Activated T-helper 1 cell treated with anti-CD3 and anti-CD28 coated beads, Interleukin-12 subunit alpha, Interleukin-12 subunit beta, Interleukin-2, Interleukin-4 antibody, amounts not matched to agents 30 ng/mL and 10 ng/mL and 1 ng/mL, durations not matched to agents 14 hours and 24 hours and 36 hours (primary cell): Measurements from ENCODE around the gene PTAFR. TPM values are rescaled to one million over a fixed set of nuclear protein-coding genes. Genes with fewer than 3 reads are reported as not detected.

Experiments used
- DNase-seq: peaks from one replicate; pipeline ENCODE4 v3.0.0; 2021; ENCODE audit warnings: low spot score
- H3K27ac Mint-ChIP-seq: one replicate; pipeline ENCODE4 v1.8.0; 2021; ENCODE audit warnings: mild to moderate bottlenecking, mixed read lengths
- H3K27me3 Mint-ChIP-seq: one replicate; pipeline ENCODE4 v1.8.0; 2022; ENCODE audit warnings: mild to moderate bottlenecking, moderate library complexity, mixed read lengths; ENCODE audit not compliant: insufficient read depth
- H3K36me3 Mint-ChIP-seq: one replicate; pipeline ENCODE4 v1.8.0; 2021; ENCODE audit warnings: low read depth, mixed read lengths
- H3K4me1 Mint-ChIP-seq: one replicate; pipeline ENCODE4 v1.8.0; 2021; ENCODE audit warnings: low read depth, mixed read lengths
- H3K4me3 Mint-ChIP-seq: one replicate; pipeline ENCODE4 v1.8.0; 2021; ENCODE audit warnings: mild to moderate bottlenecking, moderate library complexity, mixed read lengths
- H3K9me3 Mint-ChIP-seq: one replicate; pipeline ENCODE4 v1.8.0; 2021; ENCODE audit warnings: mixed read lengths
- intact Hi-C: fragments of 100-400 bp; cut with micrococcal nuclease; formaldehyde crosslinking; loops from one replicate; pipeline ENCODE4 v1.15.1; 2024
- total RNA-seq: library from RNA; stranded (reverse); gene quantifications from 2 replicates; pipeline ENCODE4 v1.2.3, GENCODE V29; 2022

The PTAFR gene, protein sequence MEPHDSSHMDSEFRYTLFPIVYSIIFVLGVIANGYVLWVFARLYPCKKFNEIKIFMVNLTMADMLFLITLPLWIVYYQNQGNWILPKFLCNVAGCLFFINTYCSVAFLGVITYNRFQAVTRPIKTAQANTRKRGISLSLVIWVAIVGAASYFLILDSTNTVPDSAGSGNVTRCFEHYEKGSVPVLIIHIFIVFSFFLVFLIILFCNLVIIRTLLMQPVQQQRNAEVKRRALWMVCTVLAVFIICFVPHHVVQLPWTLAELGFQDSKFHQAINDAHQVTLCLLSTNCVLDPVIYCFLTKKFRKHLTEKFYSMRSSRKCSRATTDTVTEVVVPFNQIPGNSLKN
- total RNA-seq = 0.24 and 0.62 TPM in 2 replicates

DNA sequence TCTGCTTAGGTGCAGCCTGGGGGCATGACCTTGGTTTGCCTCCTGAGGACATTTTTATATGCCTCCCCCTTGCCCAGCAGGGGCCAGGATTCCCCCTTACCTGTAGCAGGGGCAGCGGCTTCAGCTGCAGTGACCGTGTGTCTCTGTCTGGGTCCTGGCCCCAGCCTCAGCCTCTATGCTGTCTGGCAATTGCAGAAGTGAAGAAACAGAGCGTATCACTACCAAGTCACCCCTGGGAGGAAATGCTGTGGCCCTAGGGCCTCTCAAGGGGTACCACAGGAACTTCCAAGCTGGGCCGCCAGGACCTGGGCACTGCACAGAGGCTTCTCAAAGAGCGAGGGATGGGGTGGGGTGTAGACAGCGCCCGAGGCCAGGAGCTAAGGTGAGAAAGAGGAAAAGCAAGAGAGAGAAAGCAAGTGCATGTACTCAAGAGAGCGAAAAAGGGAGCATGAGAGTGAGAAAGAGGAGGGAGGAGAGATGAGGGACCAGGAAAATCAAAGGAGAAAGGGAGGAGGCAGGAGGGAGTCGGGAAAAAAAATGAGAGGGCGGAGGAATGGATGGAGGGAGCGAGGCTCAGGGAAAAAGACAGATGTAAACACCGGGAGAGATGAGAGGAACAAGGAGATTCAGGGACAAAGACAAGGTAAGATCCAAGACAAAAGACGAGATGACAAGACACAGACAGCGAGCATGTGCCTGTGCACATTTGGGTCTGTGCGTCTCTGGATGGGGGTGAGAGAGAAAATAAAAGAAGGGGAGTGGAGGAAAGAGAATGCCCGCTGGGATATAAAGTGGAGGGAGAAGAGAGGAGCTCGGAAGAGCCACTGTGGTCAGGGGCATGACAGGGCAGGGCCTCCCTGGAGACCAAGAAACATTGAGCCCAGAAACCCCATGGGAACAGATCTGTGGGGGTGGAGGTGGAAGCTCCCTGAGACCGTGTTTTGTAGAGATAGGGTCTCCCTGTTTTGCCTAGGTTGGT is at the start of gene PTAFR:
Gene PTAFR, minus strand, starts transcription at position 199 of the 979 bp plus-strand sequence. CDS start 25,669 bp downstream, outside the sequence.
- H3K36me3 Mint-ChIP-seq = peaks cover 2% of the 10 kb centered on the region
- H3K27me3 Mint-ChIP-seq = peaks cover 57% of the 10 kb centered on the region
- DNase-seq = no peak
- peaks cover 42% of the 10 kb centered on the region for H3K4me1 Mint-ChIP-seq
- no peaks in the 10 kb centered on the region for H3K9me3 Mint-ChIP-seq
- no peak within 1 kb of the TSS for H3K4me3 Mint-ChIP-seq
- intact Hi-C loops = no loop called here
- no peak within 1 kb of the TSS for H3K27ac Mint-ChIP-seq

DNA sequence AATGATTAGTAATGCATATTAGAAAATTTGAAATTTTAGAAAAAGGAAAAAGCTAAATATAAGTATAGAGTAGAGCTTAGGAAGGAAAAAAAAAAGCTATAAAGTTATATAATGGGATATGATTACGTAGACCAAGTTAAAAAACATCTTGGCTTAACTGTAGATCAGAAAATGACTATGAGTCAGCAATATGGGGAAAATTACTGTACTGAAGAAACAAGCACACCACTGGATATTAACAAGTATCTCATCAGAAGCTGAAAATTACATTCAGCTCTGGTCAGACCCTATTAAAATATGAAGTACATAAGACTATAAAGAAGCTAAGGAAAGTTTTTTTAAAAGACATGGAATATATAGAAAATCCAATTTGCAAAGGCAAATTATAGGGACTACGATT is 36.8 kb upstream of the PTAFR start:
- Mint-ChIP-seq H3K27ac (no peak overlapping the region), H3K9me3 (no peaks in the 10 kb centered on the region), H3K27me3 (no peaks in the 10 kb centered on the region), H3K36me3 (peaks cover 13% of the 10 kb centered on the region), H3K4me3 (no peak overlapping the region), H3K4me1 (peaks cover 11% of the 10 kb centered on the region)
- intact Hi-C loops = no loop called here
- no peak for DNase-seq

DNA sequence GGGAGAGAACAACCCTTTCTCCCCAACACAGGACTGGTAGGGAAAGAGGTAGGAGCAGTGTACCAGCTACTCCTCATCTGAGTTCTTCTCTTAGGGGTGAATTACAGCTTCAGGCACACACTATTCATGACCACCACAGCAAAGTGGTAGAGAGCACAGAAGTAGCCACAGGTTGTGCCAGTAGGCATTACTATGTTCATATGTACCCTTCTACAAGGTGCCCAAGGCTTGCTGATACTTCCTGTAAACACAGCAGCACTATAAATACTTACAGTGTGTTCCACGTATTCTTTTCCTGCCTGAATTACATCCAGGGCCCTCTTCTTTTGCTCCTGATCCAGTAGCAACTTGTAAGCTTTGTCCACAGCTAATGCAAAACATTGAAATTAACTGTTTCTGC is 33.2 kb upstream of the PTAFR start:
- Mint-ChIP-seq H3K27me3 (no peaks in the 10 kb centered on the region), H3K4me3 (no peak overlapping the region), H3K27ac (no peak overlapping the region), H3K4me1 (peaks cover 19% of the 10 kb centered on the region), H3K9me3 (no peaks in the 10 kb centered on the region), H3K36me3 (peaks cover 22% of the 10 kb centered on the region)
- intact Hi-C loops = loop anchor here (1.0 to 5.0 kb wide), 4 partner anchors 118 to 351 kb away; no protein-coding TSS in a partner anchor
- DNase-seq = no peak

DNA sequence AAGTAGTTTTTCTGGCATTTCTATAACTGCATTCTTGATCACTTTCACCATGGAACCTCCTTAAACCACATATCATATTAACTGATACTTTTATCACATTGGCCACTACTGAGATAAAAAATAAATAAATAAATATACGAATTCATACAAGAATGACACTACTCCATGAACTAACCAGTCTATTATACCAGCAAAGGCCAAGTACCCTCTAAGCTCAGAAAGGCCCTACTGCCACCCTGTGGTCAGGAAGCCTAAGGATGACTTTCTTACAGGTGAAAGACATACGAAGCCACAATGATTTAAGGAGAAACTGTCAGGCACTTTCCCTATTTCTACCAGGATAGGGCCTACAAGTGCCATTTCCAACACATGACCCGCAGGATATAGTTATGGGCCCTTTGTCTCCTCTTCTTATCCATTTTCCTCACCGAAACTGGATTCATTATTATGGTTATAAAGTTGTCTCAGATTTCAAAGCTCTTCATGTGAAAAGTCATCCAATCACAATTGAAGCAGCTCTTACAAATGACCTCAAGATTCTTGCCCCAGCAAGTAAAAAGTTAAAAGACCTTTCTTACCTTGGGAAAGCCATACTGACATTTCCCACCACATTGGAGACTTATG is 32.4 kb upstream of the PTAFR start:
- Mint-ChIP-seq H3K36me3 (peaks cover 29% of the 10 kb centered on the region), H3K4me1 (peaks cover 19% of the 10 kb centered on the region), H3K27me3 (no peaks in the 10 kb centered on the region)

DNA sequence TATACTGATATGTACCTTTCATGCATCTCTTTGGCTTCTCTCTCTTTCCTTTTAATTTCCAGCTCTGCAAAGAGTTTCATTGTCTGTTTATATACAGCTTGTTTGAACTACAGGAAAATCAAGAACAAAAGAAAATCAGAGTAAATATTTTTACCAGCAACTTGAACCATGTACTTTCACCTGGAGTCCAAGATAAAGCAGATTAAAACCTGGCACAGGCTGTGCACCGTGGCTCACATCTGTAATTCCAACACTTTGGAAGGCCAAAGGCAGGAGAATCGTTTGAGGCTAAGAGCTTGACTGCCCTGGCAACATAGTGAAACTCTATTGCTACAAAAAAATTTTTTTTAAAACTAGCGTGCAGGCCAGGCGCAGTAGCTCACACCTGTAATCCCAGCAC is 28.8 kb upstream of the PTAFR start:
- intact Hi-C loops = loop anchor here (5.0 kb wide), 2 partner anchors 213 to 263 kb away; no protein-coding TSS in a partner anchor
- H3K36me3 Mint-ChIP-seq = peaks cover 47% of the 10 kb centered on the region

More for the DNA sequence above, 32.4 kb upstream of the PTAFR start:
- H3K4me3 Mint-ChIP-seq = no peak overlapping the region
- peak; percentile 49 for DNase-seq
- no peak overlapping the region for H3K27ac Mint-ChIP-seq
- intact Hi-C loops = loop anchor here (1.0 to 5.0 kb wide), 4 partner anchors 118 to 350 kb away; no protein-coding TSS in a partner anchor
- H3K9me3 Mint-ChIP-seq = no peaks in the 10 kb centered on the region

DNA sequence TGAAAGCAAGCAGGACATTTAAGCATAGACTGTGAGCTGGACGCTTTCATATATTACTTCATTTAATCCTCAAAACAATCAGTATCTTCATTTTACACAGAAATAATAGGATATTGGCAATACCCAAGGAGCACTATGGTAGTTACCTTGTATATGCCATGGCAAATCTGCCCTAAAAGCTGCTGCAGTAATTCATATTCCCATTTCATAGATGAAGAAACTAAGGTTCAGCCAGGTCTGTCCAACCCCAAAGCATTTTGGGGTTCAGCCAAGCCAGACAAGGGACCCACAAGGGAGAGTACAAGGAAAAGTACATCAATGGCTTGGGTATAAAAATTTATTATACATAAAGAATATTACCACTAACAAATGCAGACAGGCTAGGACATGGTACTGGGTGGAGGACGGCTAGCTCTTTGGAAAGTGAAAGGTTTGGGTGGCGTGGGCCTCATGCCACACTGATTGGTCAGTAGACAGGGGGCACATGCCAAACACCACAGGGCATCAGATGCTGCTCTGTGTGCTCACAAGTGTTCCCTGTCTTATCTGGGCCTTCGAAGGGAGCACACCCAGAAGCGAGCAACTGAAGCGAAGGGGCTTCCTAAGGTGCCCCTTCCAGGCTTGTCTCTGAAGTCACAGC is 23.9 kb upstream of the PTAFR start:
- no peaks in the 10 kb centered on the region for H3K27me3 Mint-ChIP-seq

More for the DNA sequence above, 28.8 kb upstream of the PTAFR start:
- H3K4me3 Mint-ChIP-seq = no peak overlapping the region
- no peak for DNase-seq
- H3K27me3 Mint-ChIP-seq = no peaks in the 10 kb centered on the region
- peaks cover 37% of the 10 kb centered on the region for H3K4me1 Mint-ChIP-seq
- H3K27ac Mint-ChIP-seq = no peak overlapping the region
- no peaks in the 10 kb centered on the region for H3K9me3 Mint-ChIP-seq

DNA sequence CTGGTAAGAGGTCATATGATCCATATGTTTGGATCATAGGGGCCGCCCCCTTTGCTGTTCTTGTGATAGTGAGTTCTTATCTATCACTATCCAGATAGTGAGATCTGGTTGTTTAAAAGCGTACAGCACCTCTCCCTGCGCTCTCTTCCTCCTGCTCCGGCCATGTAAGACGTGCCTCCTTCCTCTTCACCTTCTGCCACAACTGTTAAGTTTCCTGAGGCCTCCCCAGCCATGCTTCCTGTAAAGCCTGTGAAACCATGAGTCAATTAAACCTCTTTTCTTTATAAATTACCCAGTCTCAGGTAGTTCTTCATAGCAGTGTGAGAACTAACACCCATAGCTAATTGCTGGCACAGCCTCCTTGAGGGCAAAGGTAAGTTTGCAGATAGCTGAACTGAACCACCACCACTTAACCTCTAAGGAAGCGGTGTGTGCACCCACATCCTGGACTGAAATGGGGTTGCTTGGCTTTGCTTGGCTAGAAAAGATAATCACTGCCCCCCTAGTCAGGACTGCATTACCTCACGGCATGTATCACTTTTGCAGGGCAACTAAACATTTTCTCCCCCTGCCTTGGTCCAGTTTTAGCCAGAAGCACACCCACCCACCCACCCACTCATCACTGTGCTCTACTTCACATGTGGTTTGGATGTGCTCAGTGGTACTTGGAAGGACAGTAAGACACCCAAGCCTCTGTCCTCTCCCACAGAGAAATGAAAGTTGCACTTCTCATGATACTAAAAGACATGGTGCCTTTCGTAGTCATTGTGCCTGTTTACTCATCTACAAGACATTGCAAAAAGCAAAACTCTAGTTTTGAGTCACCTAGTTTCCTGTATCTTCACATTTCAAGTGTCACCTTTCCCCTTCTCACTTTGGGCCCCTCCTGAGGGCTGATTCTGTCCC is 23.1 kb upstream of the PTAFR start:
- intact Hi-C loops = loop anchor here (1.0 to 2.0 kb wide), 8 partner anchors 30 to 309 kb away; partner anchors contain the start of genes ATP5IF1 and EYA3
- H3K9me3 Mint-ChIP-seq = peaks cover 4% of the 10 kb centered on the region
- no peaks in the 10 kb centered on the region for H3K27me3 Mint-ChIP-seq
- peaks cover 53% of the 10 kb centered on the region for H3K4me1 Mint-ChIP-seq
- peak overlapping the region; percentile 78 for H3K4me3 Mint-ChIP-seq
- peaks cover 59% of the 10 kb centered on the region for H3K36me3 Mint-ChIP-seq
- H3K27ac Mint-ChIP-seq = peak overlapping the region; percentile 93
- peak; percentile 79 for DNase-seq

More for the DNA sequence above, 23.9 kb upstream of the PTAFR start:
- DNase-seq = no peak
- peaks cover 53% of the 10 kb centered on the region for H3K4me1 Mint-ChIP-seq
- H3K4me3 Mint-ChIP-seq = peak overlapping the region; percentile 56
- H3K9me3 Mint-ChIP-seq = peaks cover 4% of the 10 kb centered on the region
- peak overlapping the region; percentile 88 for H3K27ac Mint-ChIP-seq
- intact Hi-C loops = loop anchor here (1.0 to 2.0 kb wide), 5 partner anchors 36 to 310 kb away; partner anchors contain the start of genes ATP5IF1 and EYA3
- H3K36me3 Mint-ChIP-seq = peaks cover 64% of the 10 kb centered on the region

DNA sequence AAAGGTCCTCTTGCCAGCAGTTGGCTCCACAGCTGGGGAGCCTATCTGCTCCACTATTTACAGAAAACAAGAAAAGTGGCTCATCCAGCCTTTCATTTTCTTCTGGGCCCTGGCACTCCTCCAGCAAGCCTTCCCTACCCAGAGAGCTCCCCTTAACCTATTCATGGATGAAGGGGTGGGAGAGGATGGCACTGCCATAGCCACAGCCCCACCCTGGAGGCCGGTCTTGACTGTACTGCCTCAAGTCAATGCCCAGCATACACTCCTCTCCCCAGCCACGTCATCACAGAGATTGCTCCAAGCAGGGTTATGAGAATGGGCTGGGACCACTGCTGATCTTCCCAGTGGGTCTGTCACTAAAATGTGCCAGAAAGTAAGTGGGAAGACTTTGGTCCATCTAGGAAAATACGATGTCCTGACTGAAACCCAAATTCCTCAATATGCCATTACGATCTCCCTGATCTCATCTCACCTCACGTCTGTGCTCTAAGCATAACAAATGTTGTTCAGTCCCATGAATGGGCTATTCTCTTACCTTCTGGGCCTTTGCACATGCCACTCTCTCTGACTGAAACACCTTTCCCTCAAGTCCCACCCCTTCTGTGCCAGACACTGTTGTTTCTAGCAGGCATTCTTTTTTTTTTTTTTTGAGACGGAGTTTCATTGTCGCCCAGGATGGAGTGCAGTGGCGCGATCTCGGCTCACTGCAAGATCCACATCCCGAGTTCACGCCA is 21.4 kb upstream of the PTAFR start:
- H3K4me1 Mint-ChIP-seq = peaks cover 47% of the 10 kb centered on the region
- no peak for DNase-seq
- H3K27me3 Mint-ChIP-seq = no peaks in the 10 kb centered on the region
- peak overlapping the region; percentile 51 for H3K4me3 Mint-ChIP-seq
- H3K36me3 Mint-ChIP-seq = peaks cover 50% of the 10 kb centered on the region
- intact Hi-C loops = no loop called here
- H3K9me3 Mint-ChIP-seq = peaks cover 4% of the 10 kb centered on the region
- H3K27ac Mint-ChIP-seq = peak overlapping the region; percentile 59

DNA sequence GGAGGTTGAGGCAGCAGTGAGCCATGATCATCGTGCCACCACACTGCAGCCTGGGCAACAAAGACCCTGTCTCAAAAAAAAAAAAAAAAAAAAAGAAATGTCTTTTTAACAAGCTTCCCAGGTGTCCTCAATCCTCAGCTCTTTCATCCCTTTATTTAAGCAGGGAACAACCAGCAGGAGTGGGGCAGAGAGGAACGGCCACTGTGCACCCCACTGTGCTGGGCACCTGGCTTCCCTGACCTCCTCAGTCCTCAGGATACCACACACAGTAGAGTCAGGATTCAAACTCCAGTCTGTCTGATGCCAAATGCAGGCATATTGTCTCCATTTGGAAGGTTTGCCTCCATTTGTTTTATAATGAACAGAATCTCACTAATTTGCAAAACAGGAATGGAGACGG is 19.8 kb upstream of the PTAFR start:
- H3K9me3 Mint-ChIP-seq = peaks cover 4% of the 10 kb centered on the region
- intact Hi-C loops = no loop called here
- no peak overlapping the region for H3K27ac Mint-ChIP-seq
- peak overlapping the region; percentile 44 for H3K4me3 Mint-ChIP-seq
- DNase-seq = no peak
- H3K4me1 Mint-ChIP-seq = peaks cover 46% of the 10 kb centered on the region
- peaks cover under 1% of the 10 kb centered on the region for H3K27me3 Mint-ChIP-seq
- H3K36me3 Mint-ChIP-seq = peaks cover 47% of the 10 kb centered on the region

DNA sequence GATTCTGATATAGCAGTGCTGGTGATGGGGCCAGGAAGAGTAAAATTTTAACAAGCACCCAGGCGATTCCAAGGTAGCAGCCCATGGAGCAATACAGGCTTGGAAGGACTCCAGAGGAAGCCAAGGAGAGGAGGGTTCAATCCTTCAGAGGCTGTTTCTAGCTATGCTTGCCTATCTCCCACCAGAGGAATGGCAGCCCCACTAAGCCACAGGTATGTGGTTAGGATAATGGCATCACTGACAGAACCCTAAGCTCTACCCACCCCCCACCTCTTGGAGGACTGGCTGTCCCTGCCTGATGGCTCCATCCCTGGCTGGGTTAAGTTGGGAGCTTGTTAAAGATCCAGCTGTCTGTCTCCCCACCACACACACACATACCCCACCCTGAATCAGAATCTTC is 19.3 kb upstream of the PTAFR start:
- Mint-ChIP-seq H3K27me3 (peaks cover 6% of the 10 kb centered on the region), H3K27ac (no peak overlapping the region), H3K4me1 (peaks cover 40% of the 10 kb centered on the region), H3K9me3 (peaks cover 4% of the 10 kb centered on the region), H3K4me3 (no peak overlapping the region), H3K36me3 (peaks cover 41% of the 10 kb centered on the region)
- intact Hi-C loops = no loop called here
- no peak for DNase-seq
